K562 treated with DMSO at 1 percent for 24 hours (cell line): ENCODE measurements around the gene FKBP9. TPM values are rescaled to one million over a fixed set of nuclear protein-coding genes. Genes with fewer than 3 reads are reported as not detected.

Experiments used
- total RNA-seq: library from RNA; unstranded; fragments of 300-600 nt; gene quantifications from 2 replicates; pipeline ENCODE4 v1.2.3, GENCODE V29; 2022; ENCODE audit warnings: low read depth; ENCODE audit not compliant: insufficient read depth

The FKBP9 gene
- total RNA-seq, result 49.9 and 53.2 TPM in 2 replicates

GRCh38 chr7:32957326-32958045, at the start of gene FKBP9:
Gene FKBP9 (plus strand): TSS chr7:32957440. CDS start chr7:32957574, 134 bp downstream.

Other genes starting within 250 kb of the FKBP9 start
- 20.6 and 24.0 TPM in 2 replicates for gene KBTBD2, start 65.7 kb upstream of the FKBP9 start, total RNA-seq
- gene NT5C3A, start 105.3 kb downstream of the FKBP9 start, total RNA-seq, result 13.9 and 19.8 TPM in 2 replicates
- gene RP9, start 152.0 kb downstream of the FKBP9 start, total RNA-seq, result 23.3 and 24.6 TPM in 2 replicates
- gene BBS9, start 172.1 kb downstream of the FKBP9 start, total RNA-seq, result 3.1 and 3.3 TPM in 2 replicates